Hepatocyte (in vitro differentiated cells): Measurements from ENCODE around the gene TUBGCP4. TPM values are rescaled to one million over a fixed set of nuclear protein-coding genes. Genes with fewer than 3 reads are reported as not detected.

ENCODE experiments used
- DNase-seq: peaks from one replicate; pipeline ENCODE4 v3.0.0-alpha.2; 2016; ENCODE audit warnings: low spot score
- H2AFZ ChIP-seq: fragments of 200-600 bp; sonication (generic); 2 replicates; pipeline ENCODE4 v1.6.0; 2016; ENCODE audit warnings: antibody characterized with exemption, mild to moderate bottlenecking
- H3K27ac ChIP-seq: fragments of 200-600 bp; sonication (generic); 2 replicates; pipeline ENCODE4 v1.5.1; 2016; ENCODE audit warnings: mild to moderate bottlenecking
- H3K27me3 ChIP-seq: fragments of 200-600 bp; sonication (generic); 2 replicates; pipeline ENCODE4 v1.6.1; 2016
- H3K36me3 ChIP-seq: fragments of 200-600 bp; sonication (generic); replicated peaks from 2 replicates; pipeline ENCODE4 v1.5.1; 2016; ENCODE audit warnings: low read depth; ENCODE audit not compliant: insufficient read depth
- H3K4me1 ChIP-seq: fragments of 200-600 bp; sonication (generic); 2 replicates; pipeline ENCODE4 v1.5.1; 2016; ENCODE audit warnings: mild to moderate bottlenecking, moderate library complexity; ENCODE audit not compliant: insufficient read depth
- H3K4me2 ChIP-seq: fragments of 200-600 bp; sonication (generic); 2 replicates; pipeline ENCODE4 v1.6.0; 2016
- H3K4me3 ChIP-seq: fragments of 200-600 bp; sonication (generic); 2 replicates; pipeline ENCODE4 v1.5.1; 2016; ENCODE audit warnings: mild to moderate bottlenecking
- H3K79me2 ChIP-seq: fragments of 200-600 bp; sonication (generic); 2 replicates; pipeline ENCODE4 v1.6.0; 2017; ENCODE audit warnings: mild to moderate bottlenecking
- H3K9me2 ChIP-seq: fragments of 200-600 bp; sonication (generic); replicated peaks from 2 replicates; pipeline ENCODE4 v1.6.0; 2017; ENCODE audit warnings: mild to moderate bottlenecking; ENCODE audit not compliant: insufficient read depth
- H3K9me3 ChIP-seq: fragments of 200-600 bp; sonication (generic); 2 replicates; pipeline ENCODE4 v1.5.1; 2016; ENCODE audit warnings: low read depth, mild to moderate bottlenecking
- H4K20me1 ChIP-seq: fragments of 200-600 bp; sonication (generic); 2 replicates; pipeline ENCODE4 v1.6.0; 2016; ENCODE audit warnings: mild to moderate bottlenecking; ENCODE audit not compliant: insufficient read depth, poor library complexity, severe bottlenecking
- EZH2 ChIP-seq: fragments of 200-600 bp; sonication (generic); IDR thresholded peaks from 2 replicates; pipeline ENCODE4 v1.6.1; 2016; ENCODE audit warnings: antibody characterized with exemption, mild to moderate bottlenecking, borderline replicate concordance
- EZH2phosphoT487 ChIP-seq: fragments of 200-600 bp; sonication (generic); IDR thresholded peaks from one replicate; pipeline ENCODE4 v1.6.1; 2018; ENCODE audit warnings: antibody characterized with exemption, mild to moderate bottlenecking, low read depth, moderate library complexity; ENCODE audit not compliant: unreplicated experiment, severe bottlenecking
- WGBS: methylation state at CpG from one replicate; pipeline ENCODE4 v1.1.6; 2016; ENCODE audit warnings: low lambda C conversion rate; ENCODE audit errors: missing lambda C conversion rate; 5-methylcytosine and 5-hydroxymethylcytosine counted together
- polyA plus RNA-seq: library from polyadenylated mRNA; unstranded; fragments of >200 nt; fragmentation: Nextera tagmentation; extraction: Ambion mirVana; gene quantifications from 2 replicates; pipeline ENCODE4 v1.2.1, GENCODE V29; 2016
- total RNA-seq: library from RNA; depleted of rRNA; stranded (reverse); fragments of >200 nt; gene quantifications from 2 replicates; pipeline ENCODE4 v1.2.3, GENCODE V29; 2014
- TF ChIP-seq, protein P1 (sequence below): fragments of 200-600 bp; sonication (generic); IDR thresholded peaks from 2 replicates; pipeline ENCODE4 v1.5.1; 2016; ENCODE audit warnings: antibody characterized with exemption, mild to moderate bottlenecking; ENCODE audit not compliant: poor library complexity

TUBGCP4 gene
- total and polyA plus RNA-seq, 2 experiments from 2014 or later, result 12.0 to 17.2 TPM

GRCh38 chr15:43402255-43402654, 31.4 kb downstream of the TUBGCP4 start:
- Histone ChIP-seq H4K20me1 (no peaks in the 10 kb centered on the region), H3K4me3 (no peak overlapping the region), H3K27me3 (no peaks in the 10 kb centered on the region), H3K4me2 (no peak overlapping the region), H3K27ac (no peak overlapping the region), H2AFZ (no peak overlapping the region), H3K9me3 (no peaks in the 10 kb centered on the region), H3K9me2 (no peaks in the 10 kb centered on the region), H3K4me1 (peaks cover 5% of the 10 kb centered on the region), H3K79me2 (no peaks in the 10 kb centered on the region), H3K36me3 (no peaks in the 10 kb centered on the region)
- TF ChIP-seq, protein P1, sequence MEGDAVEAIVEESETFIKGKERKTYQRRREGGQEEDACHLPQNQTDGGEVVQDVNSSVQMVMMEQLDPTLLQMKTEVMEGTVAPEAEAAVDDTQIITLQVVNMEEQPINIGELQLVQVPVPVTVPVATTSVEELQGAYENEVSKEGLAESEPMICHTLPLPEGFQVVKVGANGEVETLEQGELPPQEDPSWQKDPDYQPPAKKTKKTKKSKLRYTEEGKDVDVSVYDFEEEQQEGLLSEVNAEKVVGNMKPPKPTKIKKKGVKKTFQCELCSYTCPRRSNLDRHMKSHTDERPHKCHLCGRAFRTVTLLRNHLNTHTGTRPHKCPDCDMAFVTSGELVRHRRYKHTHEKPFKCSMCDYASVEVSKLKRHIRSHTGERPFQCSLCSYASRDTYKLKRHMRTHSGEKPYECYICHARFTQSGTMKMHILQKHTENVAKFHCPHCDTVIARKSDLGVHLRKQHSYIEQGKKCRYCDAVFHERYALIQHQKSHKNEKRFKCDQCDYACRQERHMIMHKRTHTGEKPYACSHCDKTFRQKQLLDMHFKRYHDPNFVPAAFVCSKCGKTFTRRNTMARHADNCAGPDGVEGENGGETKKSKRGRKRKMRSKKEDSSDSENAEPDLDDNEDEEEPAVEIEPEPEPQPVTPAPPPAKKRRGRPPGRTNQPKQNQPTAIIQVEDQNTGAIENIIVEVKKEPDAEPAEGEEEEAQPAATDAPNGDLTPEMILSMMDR, result no peak
- no peak for TF ChIP-seq EZH2
- no peak for TF ChIP-seq EZH2phosphoT487
- WGBS, result 98% methylated on average over 3 of the region's 3 CpGs
- no peak for DNase-seq

GRCh38 chr15:43403616-43404015, 32.7 kb downstream of the TUBGCP4 start:
- no peak overlapping the region for H3K4me2 ChIP-seq
- no peaks in the 10 kb centered on the region for H3K27me3 ChIP-seq
- no peaks in the 10 kb centered on the region for H3K9me3 ChIP-seq
- H3K9me2 ChIP-seq, result no peaks in the 10 kb centered on the region
- no peak overlapping the region for H3K4me3 ChIP-seq
- peaks cover 5% of the 10 kb centered on the region for H3K4me1 ChIP-seq
- 89% methylated on average over 8 of the region's 8 CpGs for WGBS
- H3K79me2 ChIP-seq, result no peaks in the 10 kb centered on the region
- no peak overlapping the region for H2AFZ ChIP-seq
- DNase-seq, result no peak
- TF ChIP-seq, protein P1, result no peak
- TF ChIP-seq EZH2, result no peak
- TF ChIP-seq EZH2phosphoT487, result no peak
- no peak overlapping the region for H3K27ac ChIP-seq
- H4K20me1 ChIP-seq, result no peaks in the 10 kb centered on the region
- no peaks in the 10 kb centered on the region for H3K36me3 ChIP-seq

DNA sequence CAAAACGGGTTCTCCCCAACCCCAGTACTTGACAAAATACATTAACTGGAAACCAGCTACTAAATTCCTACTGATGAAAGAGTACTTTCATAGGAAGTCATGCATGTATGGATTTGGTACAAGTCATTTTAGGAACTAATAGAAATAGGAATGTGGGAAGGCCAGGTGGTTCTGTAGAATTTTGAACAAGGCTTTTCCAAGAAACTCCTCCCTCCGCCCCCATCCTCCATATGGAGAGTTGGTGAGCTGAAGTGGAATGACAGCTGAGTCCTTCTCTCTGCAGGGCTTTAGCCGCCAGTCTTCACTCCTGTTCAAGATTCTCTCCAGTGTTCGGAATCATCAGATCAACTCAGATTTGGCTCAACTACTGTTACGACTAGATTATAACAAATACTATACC, 33.2 kb downstream of the TUBGCP4 start:
- Histone ChIP-seq H3K9me3 (no peaks in the 10 kb centered on the region), H3K9me2 (no peaks in the 10 kb centered on the region), H3K36me3 (no peaks in the 10 kb centered on the region), H3K27me3 (no peaks in the 10 kb centered on the region), H4K20me1 (no peaks in the 10 kb centered on the region), H3K79me2 (no peaks in the 10 kb centered on the region), H3K4me2 (no peak overlapping the region), H3K4me1 (peaks cover 5% of the 10 kb centered on the region), H2AFZ (no peak overlapping the region), H3K27ac (no peak overlapping the region), H3K4me3 (no peak overlapping the region)
- DNase-seq, result no peak
- TF ChIP-seq EZH2phosphoT487, result no peak
- TF ChIP-seq, protein P1, result no peak
- TF ChIP-seq EZH2, result no peak
- 92% methylated on average over 5 of the region's 5 CpGs for WGBS

DNA sequence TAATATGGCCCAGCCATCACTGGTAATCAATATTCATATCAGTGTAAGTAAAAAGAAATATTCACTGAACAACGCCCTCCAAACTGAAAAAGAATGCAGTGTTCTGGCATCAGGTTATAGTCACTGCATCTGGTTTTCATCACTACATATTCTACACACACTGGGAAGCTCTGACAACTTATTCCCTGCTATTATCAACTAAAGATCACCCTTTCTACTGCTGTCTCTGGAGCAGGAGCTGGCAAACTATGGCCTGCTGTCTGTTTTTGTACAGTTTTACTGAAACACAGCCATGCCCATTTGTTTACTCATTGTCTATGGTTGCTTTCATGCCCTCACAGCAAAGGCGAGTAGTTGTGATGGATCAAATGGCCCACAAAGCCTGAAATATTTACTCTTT, 35.3 kb downstream of the TUBGCP4 start:
- H3K27me3 ChIP-seq, result no peaks in the 10 kb centered on the region
- H2AFZ ChIP-seq, result no peak overlapping the region
- H3K9me3 ChIP-seq, result no peaks in the 10 kb centered on the region
- H3K4me1 ChIP-seq, result peaks cover 5% of the 10 kb centered on the region
- no peak overlapping the region for H3K4me3 ChIP-seq
- no peak for DNase-seq
- no peaks in the 10 kb centered on the region for H3K79me2 ChIP-seq
- WGBS, result 46% methylated on average over 2 of the region's 2 CpGs
- no peaks in the 10 kb centered on the region for H4K20me1 ChIP-seq
- no peak overlapping the region for H3K27ac ChIP-seq
- no peak overlapping the region for H3K4me2 ChIP-seq
- TF ChIP-seq EZH2 (no peak), EZH2phosphoT487 (no peak)
- TF ChIP-seq, protein P1, result no peak
- no peaks in the 10 kb centered on the region for H3K9me2 ChIP-seq
- H3K36me3 ChIP-seq, result no peaks in the 10 kb centered on the region
